ENCODE results near the gene CD274. TPM values are rescaled to one million over a fixed set of nuclear protein-coding genes. Genes with fewer than 3 reads are reported as not detected.
A peak's percentile ranks its signal among the peaks of the same experiment; 100 is the strongest.

Gene CD274
- total RNA-seq, 1 donor from 2014 or later = 21.4 TPM

- Mint-ChIP-seq H3K36me3 (ENCODE audit: low read depth, unreplicated experiment) (no peaks in the 10 kb centered on the region), H3K27me3 (ENCODE audit: low read depth, unreplicated experiment) (no peaks in the 10 kb centered on the region), H3K4me3 (ENCODE audit: unreplicated experiment) (no peak overlapping the region), H3K4me1 (ENCODE audit: low read depth, unreplicated experiment) (peaks cover 16% of the 10 kb centered on the region), H3K9me3 (ENCODE audit: unreplicated experiment) (peaks cover 4% of the 10 kb centered on the region), H3K27ac (ENCODE audit: unreplicated experiment) (no peak overlapping the region)
- Histone ChIP-seq H3K9me3 (ENCODE audit: insufficient read depth, low read depth, low read length) (no peaks in the 10 kb centered on the region), H3K4me3 (ENCODE audit: insufficient read depth, low read depth, low read length) (no peak overlapping the region), H2AFZ (ENCODE audit: low read depth, low read length) (no peak overlapping the region), H3K4me1 (ENCODE audit: insufficient read depth, low read length) (peaks cover 27% of the 10 kb centered on the region), H3K27me3 (ENCODE audit: insufficient read depth, low read length) (no peaks in the 10 kb centered on the region), H3K27ac (ENCODE audit: low read depth, low read length) (no peak overlapping the region), H3K9ac (ENCODE audit: low read length) (no peak overlapping the region), H3K4me2 (ENCODE audit: low read length) (peak overlapping the region; percentile 22), H4K20me1 (ENCODE audit: insufficient read depth, low read length) (no peaks in the 10 kb centered on the region), H3K79me2 (ENCODE audit: insufficient read depth, low read length) (peaks cover 22% of the 10 kb centered on the region), H3K36me3 (ENCODE audit: insufficient read depth, low read length) (no peaks in the 10 kb centered on the region)
- TF ChIP-seq CTCF (IDR thresholded peaks at IDR 0.05; ENCODE audit: insufficient read depth, low read depth, low read length) = peak; percentile 4
- TF ChIP-seq EZH2 (IDR thresholded peaks at IDR 0.05; ENCODE audit: insufficient read depth, low read length) = no peak
- FAIRE-seq = peak; percentile 43
- DNase-seq (ENCODE audit: low read depth) = peak; percentile 52
Measured at GRCh38 chr9:5446451-5447236, 3.7 kb upstream of the CD274 start.

- Mint-ChIP-seq H3K27me3 (ENCODE audit: low read depth, unreplicated experiment) (no peaks in the 10 kb centered on the region), H3K36me3 (ENCODE audit: low read depth, unreplicated experiment) (no peaks in the 10 kb centered on the region), H3K4me1 (ENCODE audit: low read depth, unreplicated experiment) (peaks cover 13% of the 10 kb centered on the region), H3K4me3 (ENCODE audit: unreplicated experiment) (no peak overlapping the region), H3K9me3 (ENCODE audit: unreplicated experiment) (peaks cover 4% of the 10 kb centered on the region), H3K27ac (ENCODE audit: unreplicated experiment) (no peak overlapping the region)
- Histone ChIP-seq H3K27ac (ENCODE audit: low read depth, low read length) (no peak overlapping the region), H3K4me1 (ENCODE audit: insufficient read depth, low read length) (peaks cover 27% of the 10 kb centered on the region), H3K4me2 (ENCODE audit: low read length) (peak overlapping the region; percentile 7), H2AFZ (ENCODE audit: low read depth, low read length) (no peak overlapping the region), H3K9ac (ENCODE audit: low read length) (no peak overlapping the region), H3K79me2 (ENCODE audit: insufficient read depth, low read length) (peaks cover 28% of the 10 kb centered on the region), H3K4me3 (ENCODE audit: insufficient read depth, low read depth, low read length) (no peak overlapping the region), H4K20me1 (ENCODE audit: insufficient read depth, low read length) (no peaks in the 10 kb centered on the region), H3K9me3 (ENCODE audit: insufficient read depth, low read depth, low read length) (no peaks in the 10 kb centered on the region), H3K27me3 (ENCODE audit: insufficient read depth, low read length) (no peaks in the 10 kb centered on the region), H3K36me3 (ENCODE audit: insufficient read depth, low read length) (no peaks in the 10 kb centered on the region)
- FAIRE-seq (no peak), DNase-seq (ENCODE audit: low read depth) (no peak)
- TF ChIP-seq EZH2 (IDR thresholded peaks at IDR 0.05; ENCODE audit: insufficient read depth, low read length) (no peak), CTCF (IDR thresholded peaks at IDR 0.05; ENCODE audit: insufficient read depth, low read depth, low read length) (no peak)
Measured at GRCh38 chr9:5447337-5447736, 3.0 kb upstream of the CD274 start.

- H3K4me1 Mint-ChIP-seq (ENCODE audit: low read depth, unreplicated experiment) = peaks cover 13% of the 10 kb centered on the region
- H3K36me3 Mint-ChIP-seq (ENCODE audit: low read depth, unreplicated experiment) = no peaks in the 10 kb centered on the region
- Histone ChIP-seq H3K27me3 (ENCODE audit: insufficient read depth, low read length) (no peaks in the 10 kb centered on the region), H3K9ac (ENCODE audit: low read length) (no peak overlapping the region), H3K27ac (ENCODE audit: low read depth, low read length) (no peak overlapping the region), H3K4me2 (ENCODE audit: low read length) (no peak overlapping the region), H3K4me3 (ENCODE audit: insufficient read depth, low read depth, low read length) (no peak overlapping the region), H3K79me2 (ENCODE audit: insufficient read depth, low read length) (peaks cover 35% of the 10 kb centered on the region), H3K36me3 (ENCODE audit: insufficient read depth, low read length) (no peaks in the 10 kb centered on the region), H3K9me3 (ENCODE audit: insufficient read depth, low read depth, low read length) (no peaks in the 10 kb centered on the region), H4K20me1 (ENCODE audit: insufficient read depth, low read length) (no peaks in the 10 kb centered on the region), H2AFZ (ENCODE audit: low read depth, low read length) (no peak overlapping the region), H3K4me1 (ENCODE audit: insufficient read depth, low read length) (peaks cover 27% of the 10 kb centered on the region)
- no peak for DNase-seq (ENCODE audit: low read depth)
- no peaks in the 10 kb centered on the region for H3K27me3 Mint-ChIP-seq (ENCODE audit: low read depth, unreplicated experiment)
- no peak overlapping the region for H3K27ac Mint-ChIP-seq (ENCODE audit: unreplicated experiment)
- H3K4me3 Mint-ChIP-seq (ENCODE audit: unreplicated experiment) = no peak overlapping the region
- no peak for TF ChIP-seq CTCF (IDR thresholded peaks at IDR 0.05; ENCODE audit: insufficient read depth, low read depth, low read length)
- TF ChIP-seq EZH2 (IDR thresholded peaks at IDR 0.05; ENCODE audit: insufficient read depth, low read length) = no peak
- peak; percentile 59 for FAIRE-seq
- H3K9me3 Mint-ChIP-seq (ENCODE audit: unreplicated experiment) = peaks cover 4% of the 10 kb centered on the region
Measured at GRCh38 chr9:5448016-5448415, 2.3 kb upstream of the CD274 start.
